Fibroblast of villous mesenchyme (primary cell): ENCODE data around the gene VWA5B1. TPM values are rescaled to one million over a fixed set of nuclear protein-coding genes. Genes with fewer than 3 reads are reported as not detected.

Source experiments
- DNase-seq: peaks from one replicate; pipeline ENCODE4 v3.0.0-alpha.2; 2010; ENCODE audit warnings: low read depth
- H3K4me3 ChIP-seq: 2 replicates; pipeline ENCODE4 v1.5.1; 2011; ENCODE audit warnings: low read depth, mild to moderate bottlenecking, low read length
- total RNA-seq: library from RNA; depleted of rRNA; stranded (reverse); fragments of >200 nt; gene quantifications from 2 replicates; pipeline ENCODE4 v1.2.3, GENCODE V29; 2012
- TF ChIP-seq, protein P1 (sequence below): IDR thresholded peaks from 2 replicates; pipeline ENCODE4 v1.5.1; 2012; ENCODE audit warnings: low read depth, mild to moderate bottlenecking, low read length; ENCODE audit not compliant: insufficient read depth

Gene VWA5B1
- total RNA-seq, 1 donor, result not detected

DNA sequence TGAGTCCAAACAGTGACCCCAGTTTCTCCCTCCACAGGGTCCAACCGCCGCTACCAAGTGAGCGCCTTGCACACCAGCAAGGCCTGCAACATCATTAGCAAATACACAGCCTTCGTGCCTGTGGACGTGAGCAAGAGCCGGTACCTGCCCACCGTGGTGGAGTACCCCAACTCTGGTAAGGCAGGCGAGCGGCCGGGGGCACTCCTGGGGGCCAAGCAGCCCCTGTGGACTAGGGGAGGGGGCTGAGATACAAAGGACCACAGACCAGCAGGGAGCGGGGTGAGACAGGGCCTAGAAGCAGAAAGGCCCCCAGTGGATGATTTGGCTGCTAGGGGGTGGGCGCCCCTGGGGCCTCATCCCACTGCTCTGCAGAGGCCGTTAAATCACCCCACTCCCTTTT, 54.7 kb downstream of the VWA5B1 start:
- TF ChIP-seq, protein P1, sequence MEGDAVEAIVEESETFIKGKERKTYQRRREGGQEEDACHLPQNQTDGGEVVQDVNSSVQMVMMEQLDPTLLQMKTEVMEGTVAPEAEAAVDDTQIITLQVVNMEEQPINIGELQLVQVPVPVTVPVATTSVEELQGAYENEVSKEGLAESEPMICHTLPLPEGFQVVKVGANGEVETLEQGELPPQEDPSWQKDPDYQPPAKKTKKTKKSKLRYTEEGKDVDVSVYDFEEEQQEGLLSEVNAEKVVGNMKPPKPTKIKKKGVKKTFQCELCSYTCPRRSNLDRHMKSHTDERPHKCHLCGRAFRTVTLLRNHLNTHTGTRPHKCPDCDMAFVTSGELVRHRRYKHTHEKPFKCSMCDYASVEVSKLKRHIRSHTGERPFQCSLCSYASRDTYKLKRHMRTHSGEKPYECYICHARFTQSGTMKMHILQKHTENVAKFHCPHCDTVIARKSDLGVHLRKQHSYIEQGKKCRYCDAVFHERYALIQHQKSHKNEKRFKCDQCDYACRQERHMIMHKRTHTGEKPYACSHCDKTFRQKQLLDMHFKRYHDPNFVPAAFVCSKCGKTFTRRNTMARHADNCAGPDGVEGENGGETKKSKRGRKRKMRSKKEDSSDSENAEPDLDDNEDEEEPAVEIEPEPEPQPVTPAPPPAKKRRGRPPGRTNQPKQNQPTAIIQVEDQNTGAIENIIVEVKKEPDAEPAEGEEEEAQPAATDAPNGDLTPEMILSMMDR, result no peak
- no peak for DNase-seq
- no peak overlapping the region for H3K4me3 ChIP-seq

DNA sequence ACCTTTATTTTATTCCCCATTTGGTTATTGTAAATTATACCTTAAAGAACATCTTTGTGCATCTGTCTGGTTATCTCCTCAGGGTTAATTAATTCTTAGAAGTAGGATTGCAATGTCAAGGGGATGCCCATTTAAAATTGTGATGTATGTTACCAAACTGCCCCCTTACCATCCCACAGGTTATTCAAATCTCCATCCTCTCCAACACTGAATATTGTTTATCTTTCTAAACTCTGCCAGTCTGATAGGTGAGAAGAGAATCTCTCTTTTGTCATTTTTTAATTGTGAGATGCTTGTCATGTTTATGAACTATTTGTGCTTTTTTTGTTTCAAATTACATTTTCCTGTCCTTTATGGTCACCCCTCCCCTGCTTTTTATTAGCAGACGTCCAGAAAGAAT, 55.8 kb downstream of the VWA5B1 start:
- no peak overlapping the region for H3K4me3 ChIP-seq
- no peak for DNase-seq
- TF ChIP-seq, protein P1, result no peak

DNA sequence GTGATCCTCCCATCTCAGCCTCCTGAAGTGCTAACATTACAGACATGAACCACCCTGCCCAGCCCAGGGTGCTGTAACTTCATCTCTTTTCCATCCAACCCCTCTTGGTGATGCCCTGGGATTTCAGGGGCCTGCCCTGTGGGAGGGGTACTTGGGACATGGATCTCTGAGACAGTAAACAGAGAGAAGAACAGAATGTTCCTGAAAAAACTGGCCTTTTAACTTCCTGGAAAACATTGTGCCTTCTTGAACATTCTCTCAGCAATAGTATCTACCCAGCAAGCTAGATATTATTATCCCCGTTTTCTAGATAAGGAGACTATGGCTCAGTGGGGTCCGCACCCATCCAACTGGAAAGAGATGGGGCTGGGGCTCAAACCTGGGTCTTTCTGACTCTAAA, 57.0 kb downstream of the VWA5B1 start:
- no peak for DNase-seq
- H3K4me3 ChIP-seq, result no peak overlapping the region
- TF ChIP-seq, protein P1, result no peak

DNA sequence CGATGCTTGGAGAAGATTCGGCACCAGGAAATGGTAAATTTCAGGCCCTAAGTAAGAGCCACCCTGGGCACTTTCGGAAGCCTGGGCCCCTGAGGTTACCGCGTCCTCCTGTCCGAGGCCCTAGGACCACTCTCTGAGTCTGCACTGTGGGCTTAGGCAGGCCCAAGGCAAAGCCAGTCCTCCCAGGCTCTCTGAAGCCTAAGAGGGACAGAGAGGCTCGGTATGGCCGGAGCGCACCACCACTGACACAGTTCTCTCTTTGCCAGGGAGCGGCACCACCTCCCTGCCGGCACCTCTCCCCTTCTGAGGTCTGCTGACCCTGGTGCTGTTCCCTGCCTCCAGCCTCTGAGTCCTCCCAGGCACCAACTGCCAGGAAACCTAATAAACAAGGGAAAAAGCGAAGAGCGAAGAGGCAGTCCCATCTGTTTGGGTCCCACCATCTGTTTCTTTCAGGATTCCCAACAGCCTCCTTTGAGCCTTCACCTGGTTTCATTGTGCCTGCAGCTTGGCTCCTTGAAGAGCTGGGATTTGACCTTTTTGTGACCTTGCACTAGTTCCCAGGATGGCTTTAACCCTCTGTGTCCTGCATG, 57.7 kb downstream of the VWA5B1 start:
- TF ChIP-seq, protein P1, result no peak
- no peak overlapping the region for H3K4me3 ChIP-seq
- DNase-seq, result no peak

DNA sequence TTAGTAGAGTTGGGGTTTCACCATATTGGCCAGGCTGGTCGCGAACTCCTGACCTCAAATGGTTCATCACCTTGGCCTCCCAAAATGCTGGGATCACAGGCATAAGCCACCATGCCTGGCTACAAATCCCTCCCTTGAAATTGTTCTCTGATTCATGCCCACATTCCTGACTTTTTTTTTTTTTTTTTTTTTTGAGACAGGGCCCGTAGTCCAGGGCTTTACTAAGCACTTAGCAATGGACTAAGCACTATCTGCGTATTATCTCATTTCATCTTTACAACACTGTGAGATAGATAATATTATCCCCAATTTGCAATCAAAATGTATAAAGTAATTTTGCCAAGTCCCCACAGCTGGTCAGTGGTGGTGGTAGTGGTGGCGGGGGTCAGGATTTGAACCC, 58.9 kb downstream of the VWA5B1 start:
- no peak for DNase-seq
- TF ChIP-seq, protein P1, result no peak
- no peak overlapping the region for H3K4me3 ChIP-seq

DNA sequence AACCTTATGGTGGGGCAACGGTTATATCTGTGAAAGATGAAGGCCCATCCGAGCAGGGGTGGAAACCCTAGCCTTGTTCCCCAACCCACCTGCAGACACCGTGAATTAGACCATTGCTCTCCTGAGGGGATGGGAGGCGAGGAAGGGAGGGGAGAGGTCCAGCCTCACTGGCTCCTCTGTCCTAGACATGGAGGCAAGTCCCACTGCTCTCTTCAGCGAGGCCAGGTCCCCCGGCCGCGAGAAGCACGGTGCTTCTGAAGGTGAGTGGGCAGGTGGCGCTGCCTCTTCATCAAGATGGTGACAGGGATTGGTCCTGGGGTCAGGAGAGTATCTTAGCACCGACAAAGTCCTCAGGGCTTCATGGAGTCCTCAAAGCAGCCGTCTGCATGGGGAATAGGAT, 59.3 kb downstream of the VWA5B1 start:
- no peak overlapping the region for H3K4me3 ChIP-seq
- TF ChIP-seq, protein P1, result no peak
- no peak for DNase-seq

DNA sequence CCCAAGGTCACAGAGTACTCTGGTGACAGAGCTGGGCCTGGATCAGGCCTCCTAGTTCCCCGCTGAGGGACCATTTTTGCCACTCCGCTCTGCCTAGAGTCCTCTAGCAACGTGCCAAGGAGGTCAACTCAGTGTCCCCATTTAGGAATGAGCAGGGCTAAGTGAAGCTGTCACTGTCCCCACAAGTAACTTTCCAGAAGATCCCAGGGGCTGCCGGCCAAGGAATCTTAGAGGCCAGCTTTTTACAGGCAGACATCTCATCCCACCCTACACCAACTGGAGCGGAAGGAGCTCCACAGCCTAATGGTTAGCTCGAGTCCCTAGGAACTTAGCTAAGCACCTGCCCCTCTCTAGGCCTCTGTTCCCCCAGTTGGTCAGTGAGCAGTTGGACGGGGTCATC, 59.7 kb downstream of the VWA5B1 start:
- no peak overlapping the region for H3K4me3 ChIP-seq
- DNase-seq, result no peak
- TF ChIP-seq, protein P1, result no peak
